Measurements from ENCODE around the gene SWAP70. TPM values are rescaled to one million over a fixed set of nuclear protein-coding genes. Genes with fewer than 3 reads are reported as not detected.

The SWAP70 gene
- total and polyA plus RNA-seq, 9 of the 15 experiments (the other 6 are each of a cell fraction or from before 2014, with no cell fraction given): 1.7 to 4.9 (median 3.9) TPM

- H3K9me3 ChIP-seq (replicated peaks; ENCODE audit: control insufficient read depth, insufficient read depth, low read depth, low read length): peaks cover 7% of the 10 kb centered on the region
- H3K4me3 ChIP-seq: no peak overlapping the region
- no peak overlapping the region for H3K27ac ChIP-seq (ENCODE audit: extremely low read depth, low read depth, low read length)
- no peak overlapping the region for H2AFZ ChIP-seq (ENCODE audit: low read depth, low read length)
- no peaks in the 10 kb centered on the region for H3K27me3 ChIP-seq (ENCODE audit: control insufficient read depth in 2 of 2, insufficient read depth in 2 of 2, low read length in 2 of 2)
- 29% methylated on average over 4 of the region's 4 CpGs for WGBS (ENCODE audit: insufficient coverage, low coverage, missing lambda C conversion rate)
- ATAC-seq (no peak), FAIRE-seq (no peak), DNase-seq (ENCODE audit: extremely low read depth in 1 of 4, low spot score in 3 of 4) (no peak)
- in situ Hi-C loops (cut with MboI): no loop called here
- CTCF ChIA-PET (ENCODE audit: low intra/inter-chr PET ratio): no interaction called here
- no peaks in the 10 kb centered on the region for H3K4me1 ChIP-seq (replicated peaks in 1 of 2; ENCODE audit: control insufficient read depth in 2 of 2, insufficient read depth in 2 of 2, low read length in 2 of 2)
- no peak overlapping the region for H3K4me2 ChIP-seq (ENCODE audit: insufficient read depth, low read length)
- no peaks in the 10 kb centered on the region for H4K20me1 ChIP-seq (replicated peaks; ENCODE audit: control insufficient read depth, insufficient read depth, low read length)
- no peaks in the 10 kb centered on the region for H3K36me3 ChIP-seq (ENCODE audit: control insufficient read depth, insufficient read depth, low read length)
- H3K9ac ChIP-seq (ENCODE audit: insufficient read depth in 1 of 2, low read depth in 2 of 2, low read length in 2 of 2): no peak overlapping the region
- intact Hi-C loops (cut with micrococcal nuclease): no loop called here
- no peaks in the 10 kb centered on the region for H3K9me1 ChIP-seq (ENCODE audit: control insufficient read depth, insufficient read depth, low read length)
- no peaks in the 10 kb centered on the region for H3K79me2 ChIP-seq (ENCODE audit: control insufficient read depth, insufficient read depth, low read length)
- POLR2A ChIA-PET: no interaction called here
- no TSS peak for BruUV-seq (replicated peaks)
- TF ChIP-seq SAP30 (IDR thresholded peaks at IDR 0.05; ENCODE audit: borderline replicate concordance, insufficient read depth, low read depth, low read length, poor library complexity, severe bottlenecking) (no peak), TEAD2 (tag; IDR thresholded peaks at IDR 0.05) (no peak), NFXL1 (CRISPR knock-in tag; IDR thresholded peaks at IDR 0.05) (no peak), CBX5 (IDR thresholded peaks at IDR 0.05; ENCODE audit: borderline replicate concordance, low read depth) (no peak), ZSCAN29 (IDR thresholded peaks at IDR 0.05) (no peak), GTF2F1 (IDR thresholded peaks at IDR 0.05; ENCODE audit: low read depth, low read length) (no peak), ZNF445 (CRISPR knock-in tag; IDR thresholded peaks at IDR 0.05; ENCODE audit: low read depth) (no peak), ZBTB7A (IDR thresholded peaks at IDR 0.05; ENCODE audit: borderline replicate concordance, control insufficient read depth, low read depth, low read length) (no peak), ZNF384 (IDR thresholded peaks at IDR 0.05; ENCODE audit: low read depth, low read length) (no peak), ZBTB11 (CRISPR knock-in tag; IDR thresholded peaks at IDR 0.05) (no peak), RBM14 (IDR thresholded peaks at IDR 0.05; ENCODE audit: borderline replicate concordance, insufficient read depth, low read depth, low read length) (no peak), ZNF695 (CRISPR knock-in tag; IDR thresholded peaks at IDR 0.05) (no peak), ZMIZ1 (IDR thresholded peaks at IDR 0.05; ENCODE audit: low read depth in 2 of 2, low read length in 2 of 2) (no peak), IRF2 (CRISPR knock-in tag; IDR thresholded peaks at IDR 0.05) (no peak), KAT8 (IDR thresholded peaks at IDR 0.05; ENCODE audit: low read depth) (no peak), PHF20 (IDR thresholded peaks at IDR 0.05; ENCODE audit: partially characterized antibody) (no peak)
Observed at GRCh38 chr11:9739123-9739900, 75.4 kb downstream of the SWAP70 start.

Data from K562 (cell line).